ENCODE data around the gene SUPT20HL2.

The SUPT20HL2 gene

GRCh38 chrX:24268786-24269185 lies 45.1 kb downstream of the SUPT20HL2 start:
- H3K4me3 ChIP-seq (ENCODE audit: low read length): no peak overlapping the region
- no peak overlapping the region for H3K27ac ChIP-seq (ENCODE audit: low read depth, low read length)
- H3K36me3 ChIP-seq (ENCODE audit: control insufficient read depth, insufficient read depth, low read length): no peaks in the 10 kb centered on the region
- H3K4me1 ChIP-seq (ENCODE audit: control insufficient read depth, insufficient read depth, low read length): peaks cover 3% of the 10 kb centered on the region
- H3K9ac ChIP-seq (ENCODE audit: low read length): no peak overlapping the region
- H3K27me3 ChIP-seq (ENCODE audit: control insufficient read depth, insufficient read depth, low read length): no peaks in the 10 kb centered on the region

GRCh38 chrX:24266996-24267395 lies 46.9 kb downstream of the SUPT20HL2 start:
- H3K4me3 ChIP-seq (ENCODE audit: low read length): no peak overlapping the region
- no peaks in the 10 kb centered on the region for H3K27me3 ChIP-seq (ENCODE audit: control insufficient read depth, insufficient read depth, low read length)
- H3K9ac ChIP-seq (ENCODE audit: low read length): no peak overlapping the region
- H3K27ac ChIP-seq (ENCODE audit: low read depth, low read length): no peak overlapping the region
- H3K36me3 ChIP-seq (ENCODE audit: control insufficient read depth, insufficient read depth, low read length): no peaks in the 10 kb centered on the region
- peaks cover 3% of the 10 kb centered on the region for H3K4me1 ChIP-seq (ENCODE audit: control insufficient read depth, insufficient read depth, low read length)

- H3K4me3 ChIP-seq (ENCODE audit: low read length): no peak overlapping the region
- H3K9ac ChIP-seq (ENCODE audit: low read length): no peak overlapping the region
- peaks cover 2% of the 10 kb centered on the region for H3K4me1 ChIP-seq (ENCODE audit: control insufficient read depth, insufficient read depth, low read length)
- H3K27me3 ChIP-seq (ENCODE audit: control insufficient read depth, insufficient read depth, low read length): no peaks in the 10 kb centered on the region
- no peak overlapping the region for H3K27ac ChIP-seq (ENCODE audit: low read depth, low read length)
- H3K36me3 ChIP-seq (ENCODE audit: control insufficient read depth, insufficient read depth, low read length): no peaks in the 10 kb centered on the region
These were observed 49.5 kb downstream of the SUPT20HL2 start for GRCh38 chrX:24264383-24264782.

- H3K4me3 ChIP-seq (ENCODE audit: low read length): no peak overlapping the region
- no peaks in the 10 kb centered on the region for H3K27me3 ChIP-seq (ENCODE audit: control insufficient read depth, insufficient read depth, low read length)
- H3K4me1 ChIP-seq (ENCODE audit: control insufficient read depth, insufficient read depth, low read length): no peaks in the 10 kb centered on the region
- no peak overlapping the region for H3K9ac ChIP-seq (ENCODE audit: low read length)
- H3K27ac ChIP-seq (ENCODE audit: low read depth, low read length): no peak overlapping the region
- H3K36me3 ChIP-seq (ENCODE audit: control insufficient read depth, insufficient read depth, low read length): no peaks in the 10 kb centered on the region
These were observed 51.6 kb downstream of the SUPT20HL2 start for GRCh38 chrX:24262309-24262708.

Data from rectal smooth muscle tissue (tissue), 1 donor.